ENCODE results near the gene CYB5A.

GRCh38 chr18:74241426-74241825 lies 50.3 kb downstream of the CYB5A start:
- TF ChIP-seq CTCF (IDR thresholded peaks at IDR 0.05; ENCODE audit: poor library complexity) (no peak), EZH2 (IDR thresholded peaks at IDR 0.05; ENCODE audit: borderline replicate concordance) (no peak), EZH2phosphoT487 (IDR thresholded peaks at IDR 0.05; ENCODE audit: low read depth, severe bottlenecking, unreplicated experiment) (no peak)

Data from hepatocyte (in vitro differentiated cells).